Upper lobe of left lung (tissue), 4 donors: ENCODE measurements around the gene ARPC1A.
A peak's percentile ranks its signal among the peaks of the same experiment; 100 is the strongest.
"Not testable (repeated sequence)": the region's sequence is repeated elsewhere in the genome, so short reads cannot be mapped to it uniquely, and the experiment has no call there.

Experiments used
- CTCF ChIP-seq, 6 experiments: fragments of 450-650 bp in 4 of 6; fragments of 200-600 bp in 2 of 6; sonication (generic) in 2 of 6; IDR thresholded peaks; one replicate each; pipeline ENCODE4 v1.5.1; 2016 to 2019; ENCODE audit warnings: antibody characterized with exemption in 6 of 6
- EP300 ChIP-seq, 4 donors: sonication (generic); formaldehyde crosslinking; IDR thresholded peaks; one replicate each; pipeline ENCODE4 v1.5.1; 2017; ENCODE audit warnings: antibody characterized with exemption in 4 of 4, control low read depth in 2 of 4
- POLR2A ChIP-seq, 4 donors: fragments of 450-650 bp; IDR thresholded peaks; one replicate each; pipeline ENCODE4 v1.5.1; 2016 to 2017; ENCODE audit warnings: antibody characterized with exemption in 4 of 4, mild to moderate bottlenecking in 2 of 4

DNA sequence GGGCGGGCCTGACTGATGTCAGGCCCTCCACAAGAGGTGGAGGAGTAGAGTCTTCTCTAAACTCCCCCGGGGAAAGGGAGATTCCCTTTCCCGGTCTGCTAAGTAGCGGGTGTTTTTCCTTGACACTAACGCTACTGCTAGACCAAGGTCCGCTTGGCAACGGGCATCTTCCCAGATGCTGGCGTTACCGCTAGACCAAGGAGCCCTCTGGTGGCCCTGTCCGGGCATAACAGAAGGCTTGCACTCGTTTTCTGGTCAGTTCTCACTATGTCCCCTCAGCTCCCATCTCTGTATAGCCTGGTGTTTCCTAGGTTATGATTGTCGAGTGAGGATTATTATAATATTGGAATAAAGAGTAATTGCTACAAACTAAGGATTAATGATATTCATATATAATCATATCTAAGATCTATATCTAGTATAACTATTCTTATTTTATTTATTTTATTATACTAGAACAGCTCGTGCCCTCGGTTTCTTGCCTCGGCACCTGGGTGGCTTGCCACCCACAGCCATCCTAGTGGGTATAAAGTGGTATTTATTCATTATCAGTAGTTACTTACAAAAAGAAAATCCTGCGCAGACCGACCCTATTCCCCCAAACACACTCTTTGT is 89.9 kb downstream of the ARPC1A start:
- peak; percentile 14 to 61 (median 50) for TF ChIP-seq CTCF (IDR thresholded peaks at IDR 0.05)
- TF ChIP-seq POLR2A, EP300 (IDR thresholded peaks at IDR 0.05): not testable (repeated sequence)
